Activated CD4-positive, alpha-beta T cell treated with anti-CD3 and anti-CD28 coated beads, Interleukin-2, amount 10 ng/mL, durations not matched to agents 24 days and 14 days (primary cell): ENCODE data around the gene SUCLA2. TPM values are rescaled to one million over a fixed set of nuclear protein-coding genes. Genes with fewer than 3 reads are reported as not detected.
"Not testable (repeated sequence)": the region's sequence is repeated elsewhere in the genome, so short reads cannot be mapped to it uniquely, and the experiment has no call there.

Experiments used
- DNase-seq: peaks from one replicate; pipeline ENCODE4 v3.0.0; 2022
- H3K27ac Mint-ChIP-seq: one replicate; pipeline ENCODE4 v1.8.0; 2022; ENCODE audit warnings: mild to moderate bottlenecking, mixed read lengths
- H3K27me3 Mint-ChIP-seq: one replicate; pipeline ENCODE4 v1.8.0; 2022; ENCODE audit warnings: mixed read lengths
- H3K36me3 Mint-ChIP-seq: one replicate; pipeline ENCODE4 v1.8.0; 2022; ENCODE audit warnings: low read depth, mild to moderate bottlenecking, mixed read lengths
- H3K4me1 Mint-ChIP-seq: one replicate; pipeline ENCODE4 v1.8.0; 2021; ENCODE audit warnings: mixed read lengths
- H3K4me3 Mint-ChIP-seq: one replicate; pipeline ENCODE4 v1.8.0; 2022; ENCODE audit warnings: mild to moderate bottlenecking, moderate library complexity, mixed read lengths
- H3K9me3 Mint-ChIP-seq: one replicate; pipeline ENCODE4 v1.8.0; 2021; ENCODE audit warnings: mixed read lengths
- intact Hi-C: fragments of 100-400 bp; cut with micrococcal nuclease; formaldehyde crosslinking; loops from one replicate; pipeline ENCODE4 v1.15.1; 2023
- total RNA-seq: library from RNA; stranded (reverse); gene quantifications from 2 replicates; pipeline ENCODE4 v1.2.3, GENCODE V29; 2022

SUCLA2 gene
- total RNA-seq, 1 donor from 2014 or later, result 45.3 TPM

- peaks cover 12% of the 10 kb centered on the region for H3K9me3 Mint-ChIP-seq
- peaks cover 75% of the 10 kb centered on the region for H3K36me3 Mint-ChIP-seq
- H3K27ac Mint-ChIP-seq, result no peak overlapping the region
- no peak for DNase-seq
- H3K27me3 Mint-ChIP-seq, result no peaks in the 10 kb centered on the region
- no peak overlapping the region for H3K4me3 Mint-ChIP-seq
- intact Hi-C loops, result no loop called here
- H3K4me1 Mint-ChIP-seq, result no peaks in the 10 kb centered on the region
Observed at GRCh38 chr13:47962237-47962636, 38.8 kb downstream of the SUCLA2 start.

GRCh38 chr13:47959468-47960247 is 41.4 kb downstream of the SUCLA2 start:
- Mint-ChIP-seq H3K27me3 (no peaks in the 10 kb centered on the region), H3K4me3 (no peak overlapping the region), H3K9me3 (peaks cover 30% of the 10 kb centered on the region), H3K4me1 (no peaks in the 10 kb centered on the region), H3K36me3 (peaks cover 87% of the 10 kb centered on the region), H3K27ac (no peak overlapping the region)
- no peak for DNase-seq
- intact Hi-C loops, result no loop called here

- intact Hi-C loops, result no loop called here
- H3K9me3 Mint-ChIP-seq, result peaks cover 30% of the 10 kb centered on the region
- H3K36me3 Mint-ChIP-seq, result peaks cover 82% of the 10 kb centered on the region
- no peak overlapping the region for H3K4me3 Mint-ChIP-seq
- no peaks in the 10 kb centered on the region for H3K4me1 Mint-ChIP-seq
- H3K27me3 Mint-ChIP-seq, result no peaks in the 10 kb centered on the region
- H3K27ac Mint-ChIP-seq, result no peak overlapping the region
- no peak for DNase-seq
Observed at GRCh38 chr13:47957073-47957472, 44.0 kb downstream of the SUCLA2 start.

DNA sequence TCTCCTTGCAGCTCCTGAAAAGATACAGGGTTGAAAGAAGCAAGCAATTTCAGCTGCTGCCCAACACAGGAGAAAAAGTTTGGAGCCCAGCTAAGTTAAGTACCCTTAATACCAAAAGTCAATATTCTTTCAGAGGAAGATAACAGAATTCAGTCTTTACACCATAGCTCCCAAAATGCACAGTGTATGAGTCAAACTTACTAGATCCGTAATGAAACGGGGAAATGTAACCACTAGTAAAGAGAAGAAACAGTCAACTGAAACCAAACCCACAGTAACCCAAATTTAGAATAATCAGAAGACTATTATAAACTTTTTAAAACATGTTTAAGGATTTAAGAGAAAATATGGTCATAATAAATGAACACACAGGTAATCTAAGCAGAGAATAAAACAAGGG is 45.2 kb downstream of the SUCLA2 start:
- no peak overlapping the region for H3K4me3 Mint-ChIP-seq

GRCh38 chr13:47949799-47950198 is 51.3 kb downstream of the SUCLA2 start:
- H3K9me3 Mint-ChIP-seq, result peaks cover 12% of the 10 kb centered on the region
- intact Hi-C loops, result no loop called here
- no peaks in the 10 kb centered on the region for H3K27me3 Mint-ChIP-seq
- H3K4me1 Mint-ChIP-seq, result no peaks in the 10 kb centered on the region
- no peak for DNase-seq
- H3K4me3 Mint-ChIP-seq, result no peak overlapping the region
- H3K36me3 Mint-ChIP-seq, result peaks cover 48% of the 10 kb centered on the region
- H3K27ac Mint-ChIP-seq, result no peak overlapping the region

More for the DNA sequence above, 45.2 kb downstream of the SUCLA2 start:
- H3K27me3 Mint-ChIP-seq, result no peaks in the 10 kb centered on the region
- peaks cover 31% of the 10 kb centered on the region for H3K9me3 Mint-ChIP-seq
- intact Hi-C loops, result no loop called here
- DNase-seq, result no peak
- H3K36me3 Mint-ChIP-seq, result peaks cover 85% of the 10 kb centered on the region
- H3K27ac Mint-ChIP-seq, result no peak overlapping the region
- no peaks in the 10 kb centered on the region for H3K4me1 Mint-ChIP-seq

- no peaks in the 10 kb centered on the region for H3K4me1 Mint-ChIP-seq
- no peaks in the 10 kb centered on the region for H3K27me3 Mint-ChIP-seq
- H3K36me3 Mint-ChIP-seq, result peaks cover 38% of the 10 kb centered on the region
- no peak overlapping the region for H3K27ac Mint-ChIP-seq
- peaks cover 4% of the 10 kb centered on the region for H3K9me3 Mint-ChIP-seq
- no peak overlapping the region for H3K4me3 Mint-ChIP-seq
- no peak for DNase-seq
- intact Hi-C loops, result no loop called here
Observed at GRCh38 chr13:47945738-47946137, 55.3 kb downstream of the SUCLA2 start.

DNA sequence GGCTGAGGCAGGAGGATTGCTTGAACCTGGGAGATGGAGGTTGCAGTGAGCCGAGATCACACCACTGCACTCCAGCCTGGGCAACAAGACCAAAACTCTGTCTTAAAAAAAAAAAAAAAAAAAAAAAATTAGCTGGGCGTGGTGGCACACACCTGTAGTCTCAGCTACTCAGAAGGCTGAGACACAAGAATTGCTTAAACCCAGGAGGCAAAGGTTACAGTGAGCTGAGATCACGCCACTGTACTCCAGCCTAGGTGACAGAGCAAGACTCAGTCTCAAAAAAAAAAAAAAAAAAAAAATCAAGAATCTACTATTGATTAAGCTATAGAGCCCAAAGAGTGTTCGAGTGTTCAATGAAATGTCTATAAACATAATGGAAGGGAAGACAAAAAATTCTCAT is 55.9 kb downstream of the SUCLA2 start:
- H3K4me3 Mint-ChIP-seq, H3K27ac Mint-ChIP-seq, DNase-seq, intact Hi-C loops, H3K9me3 Mint-ChIP-seq, H3K4me1 Mint-ChIP-seq, H3K27me3 Mint-ChIP-seq: not testable (repeated sequence)
- peaks cover 38% of the 10 kb centered on the region for H3K36me3 Mint-ChIP-seq

GRCh38 chr13:47934371-47934770 is 66.7 kb downstream of the SUCLA2 start:
- DNase-seq, result no peak
- no peaks in the 10 kb centered on the region for H3K4me1 Mint-ChIP-seq
- no peak overlapping the region for H3K27ac Mint-ChIP-seq
- intact Hi-C loops, result no loop called here
- no peaks in the 10 kb centered on the region for H3K27me3 Mint-ChIP-seq
- H3K9me3 Mint-ChIP-seq, result peaks cover 3% of the 10 kb centered on the region
- H3K4me3 Mint-ChIP-seq, result no peak overlapping the region
- H3K36me3 Mint-ChIP-seq, result peaks cover 14% of the 10 kb centered on the region

DNA sequence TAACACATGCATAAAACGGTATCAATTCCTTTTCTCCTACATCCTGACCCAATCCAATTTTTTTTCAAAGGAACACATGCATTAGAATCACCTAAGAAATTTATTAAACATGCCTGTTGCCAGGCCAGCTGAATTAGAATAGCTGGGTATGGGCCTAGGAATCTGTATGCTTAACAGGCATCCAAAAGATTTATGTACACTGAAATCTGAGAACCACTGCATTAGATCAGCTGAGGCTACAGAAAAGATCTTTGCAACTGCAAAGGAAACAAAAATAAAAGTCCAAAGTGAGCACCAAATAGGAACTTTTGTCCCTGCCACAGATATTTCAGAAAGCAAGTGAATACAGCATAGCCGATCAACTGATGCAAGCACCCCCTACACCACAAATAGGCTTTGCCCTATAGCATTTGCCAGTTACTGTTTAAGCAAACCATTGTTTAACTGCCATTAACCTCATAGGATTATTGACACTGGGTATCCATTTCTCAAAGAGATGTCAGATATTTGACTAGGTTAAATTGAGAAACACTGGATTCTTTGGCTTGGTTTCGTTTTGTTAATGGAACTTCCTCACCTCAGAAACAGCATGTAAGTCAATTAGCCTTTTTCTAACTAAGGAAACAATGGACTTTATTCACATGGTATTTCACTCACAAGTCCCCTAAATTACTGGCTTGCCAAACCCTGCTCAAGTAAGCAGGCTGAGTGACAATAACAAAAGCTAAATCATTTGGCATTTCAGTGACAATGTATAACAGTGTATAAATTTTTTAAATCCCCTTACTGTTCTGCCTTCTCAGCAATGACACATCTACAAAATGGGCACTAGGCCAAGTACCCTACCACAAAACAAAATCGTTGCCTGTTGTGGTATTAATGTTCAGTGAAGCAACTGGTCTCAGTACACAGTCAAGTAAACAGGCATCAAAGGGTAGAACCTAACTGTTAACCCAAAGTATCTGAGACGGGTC is 67.8 kb downstream of the SUCLA2 start:
- peaks cover 2% of the 10 kb centered on the region for H3K27me3 Mint-ChIP-seq

DNA sequence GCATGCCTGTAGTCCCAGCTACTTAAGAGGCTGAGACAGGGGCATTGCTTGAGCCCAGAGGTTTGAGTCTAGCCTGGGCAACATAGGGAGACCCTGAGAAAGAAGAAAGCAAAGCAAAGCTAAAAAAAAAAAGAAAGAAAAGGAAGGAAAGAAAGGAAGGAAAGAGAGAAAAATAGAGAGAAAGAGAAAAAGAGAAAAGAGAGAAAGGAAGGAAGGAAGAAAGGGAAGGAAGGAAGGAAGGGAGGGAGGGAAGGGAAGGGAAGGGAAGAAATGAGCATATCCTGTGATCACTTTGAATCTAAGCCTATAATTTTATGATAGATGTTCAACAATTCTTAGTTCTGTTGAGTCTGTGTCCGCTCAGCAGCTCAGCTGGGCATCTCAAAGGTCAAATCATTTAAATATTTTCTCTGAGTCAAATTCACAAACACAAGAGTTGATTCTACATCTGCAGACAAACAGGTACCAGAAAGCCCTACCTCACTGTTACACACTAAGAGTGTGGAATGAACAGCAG is 70.4 kb downstream of the SUCLA2 start:
- no peaks in the 10 kb centered on the region for H3K4me1 Mint-ChIP-seq

More for the DNA sequence above, 67.8 kb downstream of the SUCLA2 start:
- Mint-ChIP-seq H3K4me3 (no peak overlapping the region), H3K9me3 (peaks cover 3% of the 10 kb centered on the region), H3K4me1 (no peaks in the 10 kb centered on the region), H3K27ac (no peak overlapping the region), H3K36me3 (peaks cover 10% of the 10 kb centered on the region)
- DNase-seq, result no peak
- intact Hi-C loops, result no loop called here

DNA sequence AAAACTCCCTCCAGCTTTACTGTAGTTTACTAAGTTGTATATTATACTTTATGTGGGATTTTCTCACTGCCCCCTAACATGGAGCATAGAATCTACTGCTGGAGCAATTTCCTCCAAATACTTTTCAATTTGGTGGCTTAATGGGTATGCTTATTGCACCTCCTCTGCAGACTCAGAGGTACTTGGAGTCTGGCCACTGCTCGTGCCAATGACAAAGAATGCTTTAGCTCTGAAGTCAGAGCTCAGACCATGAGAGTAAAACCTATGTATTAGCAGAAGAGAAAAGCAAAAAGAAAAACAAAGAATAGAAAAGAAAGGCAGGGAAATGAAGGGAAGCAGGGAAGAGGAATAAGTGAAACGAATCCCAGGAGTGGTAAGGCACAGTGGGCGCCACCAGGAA is 71.9 kb downstream of the SUCLA2 start:
- Mint-ChIP-seq H3K27ac (no peak overlapping the region), H3K9me3 (peaks cover under 1% of the 10 kb centered on the region), H3K4me3 (no peak overlapping the region), H3K4me1 (no peaks in the 10 kb centered on the region), H3K36me3 (no peaks in the 10 kb centered on the region), H3K27me3 (peaks cover 5% of the 10 kb centered on the region)
- intact Hi-C loops, result no loop called here
- DNase-seq, result no peak

More for the DNA sequence above, 70.4 kb downstream of the SUCLA2 start:
- no peak for DNase-seq
- no peaks in the 10 kb centered on the region for H3K9me3 Mint-ChIP-seq
- peaks cover under 1% of the 10 kb centered on the region for H3K36me3 Mint-ChIP-seq
- H3K4me3 Mint-ChIP-seq, result no peak overlapping the region
- no peak overlapping the region for H3K27ac Mint-ChIP-seq
- intact Hi-C loops, result no loop called here
- peaks cover 5% of the 10 kb centered on the region for H3K27me3 Mint-ChIP-seq

DNA sequence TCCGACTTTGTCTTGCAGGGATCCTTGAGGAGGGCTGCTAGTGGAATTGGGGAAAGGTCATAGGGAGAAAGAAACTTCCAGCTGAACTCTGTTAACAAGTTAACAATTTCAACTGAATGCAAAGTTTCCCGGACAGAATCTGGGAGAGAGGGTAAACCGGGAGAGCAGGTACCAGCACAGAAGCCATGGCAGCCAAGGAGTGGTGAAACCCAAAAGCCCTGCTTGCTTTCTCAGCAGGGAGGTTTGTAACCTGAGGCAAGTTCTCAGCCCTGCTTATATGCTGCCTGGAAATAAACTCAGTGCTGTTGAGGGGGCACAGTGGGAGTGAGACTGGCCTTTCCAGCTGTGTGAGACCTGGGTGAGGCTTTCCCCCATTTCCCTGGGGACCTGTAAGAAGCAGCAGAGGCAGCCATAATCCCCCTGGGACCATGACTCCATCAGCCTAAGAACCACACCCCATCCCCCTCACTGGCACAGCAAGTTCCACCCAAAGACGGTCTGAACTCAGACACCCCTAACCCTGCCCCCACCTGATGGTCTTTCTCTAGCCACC is 84.0 kb downstream of the SUCLA2 start:
- peaks cover 29% of the 10 kb centered on the region for H3K9me3 Mint-ChIP-seq
- peaks cover 1% of the 10 kb centered on the region for H3K27me3 Mint-ChIP-seq
- H3K27ac Mint-ChIP-seq, result no peak overlapping the region
- H3K36me3 Mint-ChIP-seq, result no peaks in the 10 kb centered on the region
- intact Hi-C loops, result no loop called here
- no peaks in the 10 kb centered on the region for H3K4me1 Mint-ChIP-seq
- H3K4me3 Mint-ChIP-seq, result no peak overlapping the region
- DNase-seq, result no peak

GRCh38 chr13:47908197-47908902 is 92.7 kb downstream of the SUCLA2 start:
- no peak for DNase-seq
- H3K36me3 Mint-ChIP-seq, result no peaks in the 10 kb centered on the region
- no peak overlapping the region for H3K27ac Mint-ChIP-seq
- no peaks in the 10 kb centered on the region for H3K27me3 Mint-ChIP-seq
- H3K9me3 Mint-ChIP-seq, result peaks cover 32% of the 10 kb centered on the region
- H3K4me3 Mint-ChIP-seq, result no peak overlapping the region
- peaks cover 5% of the 10 kb centered on the region for H3K4me1 Mint-ChIP-seq
- intact Hi-C loops, result no loop called here
